Esophagus squamous epithelium (tissue), 5 donors: Measurements from ENCODE around the gene NUCB1. TPM values are rescaled to one million over a fixed set of nuclear protein-coding genes. Genes with fewer than 3 reads are reported as not detected.
"Not testable (repeated sequence)": the region's sequence is repeated elsewhere in the genome, so short reads cannot be mapped to it uniquely, and the experiment has no call there.

Experiments used
- DNase-seq: peaks from one replicate; lab custom pipeline; 2025; lab: John Stamatoyannopoulos, UW
- H3K27ac ChIP-seq, 4 donors: fragments of 200-600 bp; sonication (generic); one replicate each; pipeline ENCODE4 v1.5.1; 2016 to 2019; ENCODE audit warnings: mild to moderate bottlenecking in 1 of 4
- H3K27me3 ChIP-seq, 4 donors: fragments of 200-600 bp; sonication (generic); 1 replicate in 3 of 4; 2 replicates in 1 of 4; pipeline versions ENCODE4 v1.5.1 to v1.6.0; 2017 to 2021; ENCODE audit warnings: antibody characterized with exemption in 1 of 4
- H3K36me3 ChIP-seq, 3 donors: fragments of 200-600 bp; sonication (generic); one replicate each; pipeline ENCODE4 v1.5.1; 2016 to 2019
- H3K4me1 ChIP-seq, 3 donors: fragments of 200-600 bp; sonication (generic); one replicate each; pipeline ENCODE4 v1.5.1; 2017 to 2019
- H3K4me3 ChIP-seq, 4 donors: fragments of 200-600 bp; sonication (generic); 1 replicate in 3 of 4; 2 replicates in 1 of 4; pipeline ENCODE4 v1.5.1; 2016 to 2019; ENCODE audit warnings: mild to moderate bottlenecking in 2 of 4, moderate library complexity in 1 of 4
- H3K9me3 ChIP-seq, 3 donors: fragments of 200-600 bp; sonication (generic); one replicate each; pipeline ENCODE4 v1.5.1; 2016 to 2019
- CTCF ChIP-seq, 6 experiments: fragments of 450-650 bp in 4 of 6; fragments of 200-600 bp in 2 of 6; sonication (generic) in 2 of 6; IDR thresholded peaks; one replicate each; pipeline ENCODE4 v1.5.1; 2016 to 2019; ENCODE audit warnings: antibody characterized with exemption in 6 of 6, mild to moderate bottlenecking in 4 of 6, moderate library complexity in 4 of 6
- POLR2A ChIP-seq, 4 donors: fragments of 450-650 bp; IDR thresholded peaks; one replicate each; pipeline ENCODE4 v1.6.1; 2017; ENCODE audit warnings: antibody characterized with exemption in 4 of 4, mild to moderate bottlenecking in 4 of 4, moderate library complexity in 3 of 4
- WGBS, 2 donors: methylation state at CpG; one replicate each; pipeline ENCODE4 v1.1.5; 2018; 5-methylcytosine and 5-hydroxymethylcytosine counted together
- intact Hi-C: fragments of 100-400 bp; cut with DNase I; formaldehyde crosslinking; loops from one replicate; pipeline ENCODE4 v1.15.0; 2022
- total RNA-seq, 4 donors: library from RNA; depleted of rRNA; stranded (reverse); fragments of >200 nt; gene quantifications; one replicate each; pipeline ENCODE4 v1.1.0, GENCODE V29; 2016
- donor health status: DM: yes; HTN: yes; CAD: no.

The NUCB1 gene
- total RNA-seq, 4 donors from 2014 or later: 93.5 to 186 (median 157) TPM

- TF ChIP-seq POLR2A (IDR thresholded peaks at IDR 0.05) (no peak), CTCF (IDR thresholded peaks at IDR 0.05) (no peak)
- Histone ChIP-seq H3K9me3 (no peaks in the 10 kb centered on the region), H3K4me3 (no peak overlapping the region), H3K27me3 (no peaks in the 10 kb centered on the region), H3K27ac (no peak overlapping the region), H3K4me1 (no peaks in the 10 kb centered on the region), H3K36me3 (peaks cover 32 to 100% (median 33%) of the 10 kb centered on the region in 3 donors)
- intact Hi-C loops: no loop called here
- 88 to 91% methylated on average over 14 to 16 of the region's 18 CpGs for WGBS, 2 donors
- DNase-seq: no peak
These were observed 18.7 kb downstream of the NUCB1 start for GRCh38 chr19:48918801-48919247.

GRCh38 chr19:48919271-48919670 lies 19.2 kb downstream of the NUCB1 start:
- H3K4me1 ChIP-seq, intact Hi-C loops, H3K4me3 ChIP-seq, DNase-seq, H3K27ac ChIP-seq, H3K27me3 ChIP-seq, H3K9me3 ChIP-seq: not testable (repeated sequence)
- 92 to 93% methylated on average over 6 to 8 of the region's 8 CpGs for WGBS, 2 donors
- H3K36me3 ChIP-seq: peaks cover 28 to 97% (median 29%) of the 10 kb centered on the region in 3 donors

- TF ChIP-seq POLR2A (IDR thresholded peaks at IDR 0.05) (no peak), CTCF (IDR thresholded peaks at IDR 0.05) (no peak)
- WGBS, 2 donors: 50% methylated on average over 2 of the region's 10 CpGs; no CpG with 5 or more reads in 1 of the 2 donors
- H3K4me1 ChIP-seq: peaks cover 0 to 5% (median 0%) of the 10 kb centered on the region in 3 donors
- H3K9me3 ChIP-seq: no peaks in the 10 kb centered on the region
- no peak for DNase-seq
- intact Hi-C loops: no loop called here
- H3K27ac ChIP-seq: no peak overlapping the region
- no peaks in the 10 kb centered on the region for H3K27me3 ChIP-seq
- no peak overlapping the region for H3K4me3 ChIP-seq
- H3K36me3 ChIP-seq: peaks cover 17 to 80% (median 29%) of the 10 kb centered on the region in 3 donors
These were observed 20.8 kb downstream of the NUCB1 start for GRCh38 chr19:48920949-48921348.

- TF ChIP-seq CTCF (IDR thresholded peaks at IDR 0.05) (no peak), POLR2A (IDR thresholded peaks at IDR 0.05) (no peak)
- 78 to 97% methylated on average over 3 to 7 of the region's 12 CpGs for WGBS, 2 donors
- Histone ChIP-seq H3K27me3 (no peaks in the 10 kb centered on the region), H3K36me3 (peaks cover 10 to 71% (median 29%) of the 10 kb centered on the region in 3 donors), H3K27ac (no peak overlapping the region), H3K9me3 (no peaks in the 10 kb centered on the region), H3K4me1 (peaks cover 3 to 15% (median 5%) of the 10 kb centered on the region in 3 donors), H3K4me3 (no peak overlapping the region)
- no peak for DNase-seq
- intact Hi-C loops: no loop called here
These were observed 21.8 kb downstream of the NUCB1 start for GRCh38 chr19:48921721-48922500.

GRCh38 chr19:48922548-48923490 lies 22.7 kb downstream of the NUCB1 start:
- Histone ChIP-seq H3K9me3 (no peaks in the 10 kb centered on the region), H3K36me3 (peaks cover 10 to 62% (median 29%) of the 10 kb centered on the region in 3 donors), H3K27me3 (no peaks in the 10 kb centered on the region), H3K4me1 (peaks cover 3 to 24% (median 14%) of the 10 kb centered on the region in 3 donors), H3K27ac (no peak overlapping the region), H3K4me3 (no peak overlapping the region)
- 89 to 90% methylated on average over 10 to 14 of the region's 18 CpGs for WGBS, 2 donors
- TF ChIP-seq POLR2A (IDR thresholded peaks at IDR 0.05) (no peak), CTCF (IDR thresholded peaks at IDR 0.05) (no peak)
- intact Hi-C loops: no loop called here
- no peak for DNase-seq
